ENCODE data around the gene RNF152.

RNF152 gene

GRCh38 chr18:61900504-61901281, 7.9 kb upstream of the RNF152 start:
- Histone ChIP-seq H3K27ac (no peak overlapping the region), H3K27me3 (no peaks in the 10 kb centered on the region), H3K36me3 (no peaks in the 10 kb centered on the region), H3K4me1 (peaks cover 0 to 8% (median 2%) of the 10 kb centered on the region in 4 donors), H3K4me3 (no peak overlapping the region), H3K9me3 (no peaks in the 10 kb centered on the region)
- TF ChIP-seq CTCF (IDR thresholded peaks at IDR 0.05), result no peak
- intact Hi-C loops (cut with DNase I; ENCODE audit: low total_unique reads), result no loop called here
- no peak for DNase-seq

GRCh38 chr18:61898640-61899101, 5.9 kb upstream of the RNF152 start:
- H3K27ac ChIP-seq, result no peak overlapping the region
- intact Hi-C loops (cut with DNase I; ENCODE audit: low total_unique reads), result loop anchor here (10.0 kb wide), 2 partner anchors 236 to 314 kb away; no protein-coding TSS in a partner anchor
- DNase-seq, result no peak
- H3K9me3 ChIP-seq, result no peaks in the 10 kb centered on the region
- H3K4me3 ChIP-seq, result no peak overlapping the region
- no peaks in the 10 kb centered on the region for H3K36me3 ChIP-seq
- no peak for TF ChIP-seq CTCF (IDR thresholded peaks at IDR 0.05)
- H3K27me3 ChIP-seq, result no peaks in the 10 kb centered on the region
- H3K4me1 ChIP-seq, result peaks cover 0 to 16% (median 7%) of the 10 kb centered on the region in 4 donors

- intact Hi-C loops (cut with DNase I; ENCODE audit: low total_unique reads), result loop anchor here (10.0 kb wide), 2 partner anchors 238 to 312 kb away; no protein-coding TSS in a partner anchor
- TF ChIP-seq CTCF (IDR thresholded peaks at IDR 0.05), result no peak
- Histone ChIP-seq H3K4me1 (peaks cover 0 to 23% (median 10%) of the 10 kb centered on the region in 4 donors), H3K36me3 (no peaks in the 10 kb centered on the region), H3K27me3 (no peaks in the 10 kb centered on the region), H3K9me3 (no peaks in the 10 kb centered on the region), H3K27ac (peak overlapping the region; percentile 3 to 29), H3K4me3 (no peak overlapping the region)
- DNase-seq, result peak; percentile 32 to 67
Measured at GRCh38 chr18:61896757-61897156, 4.0 kb upstream of the RNF152 start.

- Histone ChIP-seq H3K27ac (peak overlapping the region in 1 of 2 donors; percentile 3), H3K4me3 (no peak overlapping the region), H3K36me3 (peaks cover under 1 to 4% (median 1%) of the 10 kb centered on the region in 3 donors), H3K27me3 (no peaks in the 10 kb centered on the region), H3K9me3 (no peaks in the 10 kb centered on the region), H3K4me1 (peaks cover 0 to 26% (median 12%) of the 10 kb centered on the region in 4 donors)
- intact Hi-C loops (cut with DNase I; ENCODE audit: low total_unique reads), result loop anchor here (10.0 kb wide), 2 partner anchors 239 to 311 kb away; no protein-coding TSS in a partner anchor
- no peak for DNase-seq
- no peak for TF ChIP-seq CTCF (IDR thresholded peaks at IDR 0.05)
Measured at GRCh38 chr18:61896118-61896517, 3.3 kb upstream of the RNF152 start.

GRCh38 chr18:61894751-61895524, 2.1 kb upstream of the RNF152 start:
- peaks cover 0 to 38% (median 14%) of the 10 kb centered on the region in 4 donors for H3K4me1 ChIP-seq
- no peak for TF ChIP-seq CTCF (IDR thresholded peaks at IDR 0.05)
- peaks cover 11 to 13% (median 13%) of the 10 kb centered on the region in 3 donors for H3K36me3 ChIP-seq
- peak overlapping the region; percentile 92 to 93 for H3K4me3 ChIP-seq
- no peaks in the 10 kb centered on the region for H3K27me3 ChIP-seq
- H3K27ac ChIP-seq, result peak overlapping the region; percentile 92 to 93
- intact Hi-C loops (cut with DNase I; ENCODE audit: low total_unique reads), result loop anchor here (2.0 to 10.0 kb wide), 3 partner anchors 240 to 310 kb away; no protein-coding TSS in a partner anchor
- no peak for DNase-seq
- H3K9me3 ChIP-seq, result no peaks in the 10 kb centered on the region

Data from tibial artery (tissue), 4 donors.